SK-N-SH (cell line): ENCODE data around the gene NDUFC2. TPM values are rescaled to one million over a fixed set of nuclear protein-coding genes. Genes with fewer than 3 reads are reported as not detected.
A peak's percentile ranks its signal among the peaks of the same experiment; 100 is the strongest.

ENCODE experiments used
- CTCF ChIA-PET: fragments of 300-600, 350-600 bp; formaldehyde crosslinking; extraction: SDS; loops from one replicate; lab custom pipeline; 2021; lab: Yijun Ruan, JAX
- POLR2A ChIA-PET: fragments of 350-600 bp; sonication (Branson Sonifier 250); formaldehyde crosslinking; extraction: SDS; loops from one replicate; lab custom pipeline; 2020; ENCODE audit warnings: antibody characterized with exemption, inconsistent platforms; lab: Yijun Ruan, JAX
- DNase-seq: peaks from one replicate; pipeline ENCODE4 v3.0.0; 2012
- H2AFZ ChIP-seq: fragments of 200-600 bp; sonication (generic); 2 replicates; pipeline ENCODE4 v1.8.1; 2016; ENCODE audit warnings: antibody characterized with exemption, mild to moderate bottlenecking, low read depth
- H3F3A ChIP-seq: fragments of 200-600 bp; sonication (generic); replicated peaks from 2 replicates; pipeline ENCODE3; 2016; ENCODE audit warnings: antibody characterized with exemption, mild to moderate bottlenecking; ENCODE audit not compliant: insufficient read depth
- H3K27ac ChIP-seq, 2 experiments: fragments of 200-500 bp in 1 of 2; fragments of 200-600 bp in 1 of 2; sonication (Bioruptor generic) in 1 of 2; sonication (generic), shearing (Covaris generic) in 1 of 2; 2 replicates each; pipeline versions ENCODE4 v1.5.1 to v1.6.1; 2014 to 2016; ENCODE audit warnings: low read depth in 2 of 2, inconsistent platforms in 1 of 2, low read length in 1 of 2, mild to moderate bottlenecking in 1 of 2, mixed read lengths in 1 of 2
- H3K27me3 ChIP-seq: fragments of 200-600 bp; sonication (generic), shearing (Covaris generic); 2 replicates; pipeline ENCODE4 v1.6.1; 2016; ENCODE audit warnings: mixed run types; ENCODE audit not compliant: insufficient read depth
- H3K36me3 ChIP-seq, 2 experiments: fragments of 200-500 bp in 1 of 2; fragments of 200-600 bp in 1 of 2; sonication (Bioruptor generic) in 1 of 2; sonication (generic) in 1 of 2; replicated peaks in 1 of 2; 2 replicates each; pipeline versions ENCODE3 to v1.5.1; 2014 to 2016; ENCODE audit warnings: low read length in 1 of 2, mild to moderate bottlenecking in 1 of 2; ENCODE audit not compliant: insufficient read depth in 2 of 2, control insufficient read depth in 1 of 2
- H3K4me1 ChIP-seq, 2 experiments: fragments of 200-500 bp in 1 of 2; fragments of 200-600 bp in 1 of 2; sonication (Bioruptor generic) in 1 of 2; sonication (generic), shearing (Covaris generic) in 1 of 2; 2 replicates each; pipeline versions ENCODE4 v1.5.1 to v1.6.1; 2014 to 2016; ENCODE audit warnings: low read depth in 1 of 2, low read length in 1 of 2, mixed run types in 1 of 2; ENCODE audit not compliant: insufficient read depth in 2 of 2, control insufficient read depth in 1 of 2
- H3K4me2 ChIP-seq: fragments of 200-600 bp; sonication (generic), shearing (Covaris generic); 2 replicates; pipeline ENCODE4 v1.6.1; 2017; ENCODE audit warnings: mixed run types
- H3K4me3 ChIP-seq, 2 experiments: fragments of 200-500 bp in 1 of 2; fragments of 200-600 bp in 1 of 2; sonication (Bioruptor generic) in 1 of 2; sonication (generic), shearing (Covaris generic) in 1 of 2; 2 replicates each; pipeline versions ENCODE4 v1.5.1 to v1.8.1; 2014 to 2016; ENCODE audit warnings: low read depth in 2 of 2, inconsistent platforms in 1 of 2, low read length in 1 of 2, mild to moderate bottlenecking in 1 of 2, mixed read lengths in 1 of 2, moderate library complexity in 1 of 2
- H3K79me2 ChIP-seq: fragments of 200-600 bp; sonication (generic); 2 replicates; pipeline ENCODE4 v1.8.1; 2017; ENCODE audit warnings: mild to moderate bottlenecking; ENCODE audit not compliant: insufficient read depth
- H3K9ac ChIP-seq: fragments of 200-600 bp; sonication (generic); 2 replicates; pipeline ENCODE4 v1.6.1; 2017; ENCODE audit warnings: mixed run types
- H3K9me2 ChIP-seq: fragments of 200-600 bp; sonication (generic); 2 replicates; pipeline ENCODE4 v1.6.1; 2017; ENCODE audit warnings: mixed run types
- H3K9me3 ChIP-seq: fragments of 200-600 bp; sonication (generic); 2 replicates; pipeline ENCODE4 v1.6.1; 2017; ENCODE audit warnings: mixed run types, mild to moderate bottlenecking, moderate library complexity
- H4K20me1 ChIP-seq: fragments of 200-600 bp; sonication (generic); 2 replicates; pipeline ENCODE4 v1.6.1; 2017; ENCODE audit warnings: mild to moderate bottlenecking, mixed run types; ENCODE audit not compliant: insufficient read depth
- CHD2 ChIP-seq: fragments of 150-350 bp; IDR thresholded peaks from 2 replicates; pipeline ENCODE4 v1.6.1; 2018; ENCODE audit warnings: low read length; ENCODE audit not compliant: partially characterized antibody
- CTCF ChIP-seq: fragments of 200-600 bp; sonication (generic); IDR thresholded peaks from 2 replicates; pipeline ENCODE4 v1.6.1; 2017; ENCODE audit warnings: antibody characterized with exemption, mild to moderate bottlenecking, moderate library complexity
- FOSL2 ChIP-seq: IDR thresholded peaks from 2 replicates; pipeline ENCODE4 v1.4.0; 2012; ENCODE audit warnings: low read depth, mild to moderate bottlenecking, moderate library complexity, borderline replicate concordance
- GATA2 ChIP-seq: sonication (generic); formaldehyde crosslinking; IDR thresholded peaks from 2 replicates; pipeline ENCODE4 v1.5.0; 2020; ENCODE audit warnings: mild to moderate bottlenecking, missing genetic modification reagents
- MAX ChIP-seq: IDR thresholded peaks from 2 replicates; pipeline ENCODE4 v1.4.0; 2012; ENCODE audit warnings: low read depth
- MEF2A ChIP-seq: IDR thresholded peaks from 2 replicates; pipeline ENCODE4 v1.4.0; 2012; ENCODE audit warnings: low read depth, borderline replicate concordance
- POLR2AphosphoS5 ChIP-seq: IDR thresholded peaks from 2 replicates; pipeline ENCODE4 v1.6.1; 2012; ENCODE audit warnings: low read depth, low read length
- RAD21 ChIP-seq: IDR thresholded peaks from 2 replicates; pipeline ENCODE4 v1.6.1; 2012; ENCODE audit warnings: mild to moderate bottlenecking, low read length
- SMC3 ChIP-seq: IDR thresholded peaks from 2 replicates; pipeline ENCODE4 v1.6.1; 2012; ENCODE audit warnings: low read depth, low read length, improper control_type of control experiment
- USF1 ChIP-seq: IDR thresholded peaks from 2 replicates; pipeline ENCODE4 v1.4.0; 2012; ENCODE audit warnings: low read depth, borderline replicate concordance
- YY1 ChIP-seq: IDR thresholded peaks from 2 replicates; pipeline ENCODE4 v1.4.0; 2012; ENCODE audit warnings: low read depth, mild to moderate bottlenecking
- WGBS: methylation state at CpG from one replicate; pipeline ENCODE4 v1.1.6; 2017; ENCODE audit warnings: low lambda C conversion rate; 5-methylcytosine and 5-hydroxymethylcytosine counted together
- polyA plus RNA-seq, 3 experiments: library from polyadenylated mRNA; depleted of rRNA; stranded (reverse); fragments of >200 nt; gene quantifications; 2 replicates each; pipeline ENCODE4 v1.2.3, GENCODE V29; 2012

The NDUFC2 gene
- polyA plus RNA-seq, 1 of the 3 experiments (the other 2 are of a cell fraction): 235 TPM

GRCh38 chr11:78110351-78110750 lies 30.7 kb upstream of the NDUFC2 start:
- no peak for DNase-seq
- no peak overlapping the region for H3K4me2 ChIP-seq
- POLR2A ChIA-PET: interaction anchor here (0.6 kb wide), 1 partner anchor 29 kb away, joined by 3 read pairs; the partner anchor contains the start of gene ALG8
- WGBS: 95% methylated on average over 5 of the region's 5 CpGs
- no peaks in the 10 kb centered on the region for H4K20me1 ChIP-seq
- H3K4me3 ChIP-seq: no peak overlapping the region
- no peaks in the 10 kb centered on the region; a peak in 1 of 4 replicates for H3K4me1 ChIP-seq
- no peak overlapping the region for H3K9ac ChIP-seq
- peaks cover 31 to 50% of the 10 kb centered on the region in 2 experiments for H3K36me3 ChIP-seq
- TF ChIP-seq CHD2 (no peak), FOSL2 (no peak), POLR2AphosphoS5 (no peak), CTCF (no peak), MAX (no peak)
- H3K79me2 ChIP-seq: no peaks in the 10 kb centered on the region
- H3K9me3 ChIP-seq: no peaks in the 10 kb centered on the region
- H3K9me2 ChIP-seq: no peaks in the 10 kb centered on the region
- peak overlapping the region in 1 of 2 experiments; percentile 6; a peak in 1 of 4 replicates for H3K27ac ChIP-seq
- no peaks in the 10 kb centered on the region for H3K27me3 ChIP-seq
- H2AFZ ChIP-seq: no peak overlapping the region
- CTCF ChIA-PET: interaction anchor here (1.6 kb wide), 1 partner anchor 454 kb away, joined by 3 read pairs; no protein-coding TSS in a partner anchor
- no peaks in the 10 kb centered on the region for H3F3A ChIP-seq

GRCh38 chr11:78109081-78110015 lies 29.7 kb upstream of the NDUFC2 start:
- POLR2A ChIA-PET: interaction anchor here (0.6 kb wide), 1 partner anchor 11 kb away, joined by 3 read pairs; no protein-coding TSS in a partner anchor

More at GRCh38 chr11:78109081-78110015, 29.7 kb upstream of the NDUFC2 start:
- DNase-seq: no peak
- no peak for TF ChIP-seq SMC3
- no peak for TF ChIP-seq GATA2 (CRISPR knock-in tag)
- no peak for TF ChIP-seq YY1
- no peak for TF ChIP-seq RAD21
- no peak for TF ChIP-seq USF1
- no peak for TF ChIP-seq MEF2A
- no peak overlapping the region for H3K9ac ChIP-seq
- no peaks in the 10 kb centered on the region for H3K27me3 ChIP-seq
- no peak overlapping the region for H3K27ac ChIP-seq
- H3K4me2 ChIP-seq: no peak overlapping the region
- H3K9me3 ChIP-seq: no peaks in the 10 kb centered on the region
- peaks cover 31 to 51% of the 10 kb centered on the region in 2 experiments for H3K36me3 ChIP-seq
- H4K20me1 ChIP-seq: no peaks in the 10 kb centered on the region
- CTCF ChIA-PET: interaction anchor here (1.6 kb wide), 1 partner anchor 455 kb away, joined by 3 read pairs; no protein-coding TSS in a partner anchor
- no peaks in the 10 kb centered on the region for H3K9me2 ChIP-seq
- whole genome bisulfite sequencing: 87% methylated on average over 3 of the region's 3 CpGs
- no peaks in the 10 kb centered on the region for H3K79me2 ChIP-seq
- H3F3A ChIP-seq: peaks cover 4% of the 10 kb centered on the region
- no peak overlapping the region for H3K4me3 ChIP-seq
- H3K4me1 ChIP-seq: no peaks in the 10 kb centered on the region; a peak in 1 of 4 replicates
- H2AFZ ChIP-seq: no peak overlapping the region
